GM13977 (cell line): Measurements from ENCODE around the gene ANKRD13A.
A peak's percentile ranks its signal among the peaks of the same experiment; 100 is the strongest.
"Not testable (repeated sequence)": the region's sequence is repeated elsewhere in the genome, so short reads cannot be mapped to it uniquely, and the experiment has no call there.

Source experiments
- DNase-seq: peaks from one replicate; pipeline ENCODE4 v3.0.0; 2012; ENCODE audit warnings: low spot score
- in situ Hi-C: fragments of 300-500 bp; cut with MboI; formaldehyde crosslinking; loops from one replicate; pipeline ENCODE4 v1.12.0; 2022; ENCODE audit warnings: low sequenced_read_pairs, low pct_unique_long_range_greater_than_20kb, mixed read lengths, inconsistent platforms; ENCODE audit not compliant: unreplicated experiment
- TF ChIP-seq, protein P1 (sequence below): IDR thresholded peaks from 2 replicates; pipeline ENCODE4 v1.5.1; 2012; ENCODE audit warnings: mild to moderate bottlenecking, control low read depth; ENCODE audit not compliant: insufficient read depth; ENCODE audit errors: extremely low read depth, missing control alignments

The ANKRD13A gene

DNA sequence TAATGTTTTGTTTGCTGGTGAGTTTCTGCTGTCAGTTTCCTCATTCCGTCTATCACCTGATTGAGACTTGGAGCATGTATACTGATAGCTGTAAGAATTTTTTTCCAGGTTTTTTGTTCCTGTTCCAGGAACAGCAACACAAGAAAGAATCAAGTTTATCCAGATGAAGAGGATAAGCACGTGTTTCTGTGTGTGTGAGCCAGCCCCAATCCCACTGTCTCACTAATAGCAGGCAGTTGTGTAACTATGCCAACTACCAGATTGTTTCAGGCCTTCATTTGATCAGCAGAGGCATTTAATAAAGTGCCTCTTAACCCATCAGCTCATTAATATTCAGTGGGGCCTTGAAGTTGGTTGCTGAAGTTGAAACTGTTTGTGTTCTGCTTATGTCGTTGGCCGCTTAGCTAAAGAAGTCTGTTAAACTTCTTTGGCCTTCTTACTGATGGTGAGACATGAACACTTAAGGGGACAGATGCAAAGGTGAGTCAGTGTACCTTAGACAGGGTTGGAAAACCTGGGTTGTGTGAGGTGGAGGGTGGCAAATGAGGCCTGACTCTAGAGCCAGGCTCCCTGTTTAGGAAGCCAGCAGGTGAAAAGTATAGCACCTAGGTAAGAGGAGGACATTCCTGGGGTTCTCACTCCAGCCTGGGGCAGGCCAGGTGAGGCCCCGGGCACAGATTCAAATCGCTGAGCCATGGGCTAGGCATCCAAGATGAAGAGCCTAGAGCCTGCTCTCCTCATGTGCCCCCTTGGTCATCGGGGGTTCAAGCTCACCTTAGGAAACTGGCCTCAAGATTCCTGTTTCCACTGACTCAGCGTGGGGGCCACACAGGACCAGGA lies 3.7 kb downstream of the ANKRD13A start:
- TF ChIP-seq, protein P1, sequence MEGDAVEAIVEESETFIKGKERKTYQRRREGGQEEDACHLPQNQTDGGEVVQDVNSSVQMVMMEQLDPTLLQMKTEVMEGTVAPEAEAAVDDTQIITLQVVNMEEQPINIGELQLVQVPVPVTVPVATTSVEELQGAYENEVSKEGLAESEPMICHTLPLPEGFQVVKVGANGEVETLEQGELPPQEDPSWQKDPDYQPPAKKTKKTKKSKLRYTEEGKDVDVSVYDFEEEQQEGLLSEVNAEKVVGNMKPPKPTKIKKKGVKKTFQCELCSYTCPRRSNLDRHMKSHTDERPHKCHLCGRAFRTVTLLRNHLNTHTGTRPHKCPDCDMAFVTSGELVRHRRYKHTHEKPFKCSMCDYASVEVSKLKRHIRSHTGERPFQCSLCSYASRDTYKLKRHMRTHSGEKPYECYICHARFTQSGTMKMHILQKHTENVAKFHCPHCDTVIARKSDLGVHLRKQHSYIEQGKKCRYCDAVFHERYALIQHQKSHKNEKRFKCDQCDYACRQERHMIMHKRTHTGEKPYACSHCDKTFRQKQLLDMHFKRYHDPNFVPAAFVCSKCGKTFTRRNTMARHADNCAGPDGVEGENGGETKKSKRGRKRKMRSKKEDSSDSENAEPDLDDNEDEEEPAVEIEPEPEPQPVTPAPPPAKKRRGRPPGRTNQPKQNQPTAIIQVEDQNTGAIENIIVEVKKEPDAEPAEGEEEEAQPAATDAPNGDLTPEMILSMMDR = no peak
- no peak for DNase-seq
- in situ Hi-C loops = no loop called here

DNA sequence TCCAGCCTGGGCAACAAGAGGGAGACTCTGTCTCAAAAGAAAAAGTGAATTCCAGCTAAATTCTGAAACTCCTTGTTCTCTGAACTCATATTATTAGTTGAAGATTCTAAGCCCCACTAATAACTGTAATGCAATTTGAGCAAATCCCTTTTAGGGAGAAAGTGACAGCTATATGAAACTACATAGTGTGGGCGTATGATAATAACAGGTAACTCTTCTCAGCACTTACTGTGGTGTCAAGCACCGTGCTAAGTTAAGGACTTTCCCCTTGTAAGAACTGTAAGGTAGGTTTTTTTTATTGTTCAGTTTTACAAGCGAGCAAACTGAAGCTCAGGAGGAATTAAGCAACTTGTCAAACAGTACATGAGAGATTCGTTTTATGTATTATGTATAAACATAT lies 5.4 kb downstream of the ANKRD13A start:
- TF ChIP-seq, protein P1 = no peak
- peak; percentile 72 for DNase-seq
- in situ Hi-C loops = no loop called here

DNA sequence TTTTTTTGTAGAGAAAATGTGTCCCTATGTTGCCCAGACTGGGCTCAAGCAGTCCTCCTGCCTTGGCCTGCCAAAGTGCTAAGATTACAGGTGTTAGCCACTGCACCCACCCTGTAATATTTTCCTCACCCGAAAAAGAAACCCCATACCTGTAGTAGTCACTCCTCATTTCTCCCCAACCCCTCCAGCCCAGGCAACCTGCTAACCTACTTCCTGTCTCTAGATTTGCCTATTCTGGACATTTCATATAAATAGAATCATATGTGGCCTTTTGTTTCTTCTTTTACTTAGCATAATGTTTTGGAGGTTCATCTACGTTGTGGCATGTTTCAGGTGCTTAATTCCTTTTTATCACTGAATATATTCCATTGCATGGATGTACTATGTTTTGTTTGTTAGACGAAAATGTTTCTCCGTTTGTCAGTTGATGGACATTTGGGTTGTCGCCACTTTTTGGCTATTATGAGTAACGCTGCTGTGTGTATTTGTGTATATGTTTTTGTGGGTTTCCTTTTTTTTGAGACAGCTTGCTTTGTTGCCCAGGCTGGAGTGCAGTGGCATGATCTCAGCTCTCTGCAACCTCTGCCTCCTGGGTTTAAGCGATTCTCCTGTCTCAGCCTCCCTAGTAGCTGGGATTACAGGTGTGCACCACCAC lies 6.2 kb downstream of the ANKRD13A start:
- in situ Hi-C loops = no loop called here
- no peak for DNase-seq
- TF ChIP-seq, protein P1 = no peak

DNA sequence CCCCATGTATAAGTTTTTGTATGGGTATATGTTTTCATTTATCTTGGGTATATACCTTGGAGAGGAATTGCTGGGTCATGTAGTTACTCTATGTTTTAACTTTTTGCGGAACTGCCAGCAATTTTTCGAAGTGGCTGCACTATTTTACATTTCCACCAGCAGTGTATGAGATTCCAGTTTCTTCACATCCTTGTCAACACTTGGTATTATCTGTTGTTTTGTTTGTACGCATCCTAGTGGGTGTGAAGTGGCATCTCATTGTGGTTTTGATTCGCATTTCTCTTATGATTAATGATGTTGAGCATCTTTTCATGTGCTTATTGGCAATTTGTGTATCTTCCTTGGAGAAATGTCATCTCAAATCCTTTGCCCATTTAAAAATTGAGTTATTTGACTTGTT lies 6.9 kb downstream of the ANKRD13A start:
- TF ChIP-seq, protein P1 = no peak
- DNase-seq = no peak
- in situ Hi-C loops = no loop called here

DNA sequence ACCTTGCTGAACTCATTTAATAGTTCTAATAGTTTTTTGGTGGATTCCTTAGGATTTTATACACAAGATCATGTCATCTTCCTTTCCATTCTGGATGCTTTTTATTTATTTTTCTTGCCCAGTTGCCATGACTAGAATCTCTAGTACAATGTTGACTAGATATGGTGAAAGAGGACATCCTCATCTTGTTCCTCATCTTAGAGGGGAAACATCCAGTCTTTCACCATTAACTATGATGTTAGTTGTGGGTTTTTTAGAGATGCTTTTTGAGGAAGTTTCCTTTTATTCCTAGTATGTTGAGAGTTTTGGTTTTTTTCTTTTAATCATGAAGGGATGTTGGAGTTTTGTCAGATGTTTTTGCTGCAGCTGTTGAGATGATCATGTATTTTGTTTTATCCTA lies 8.7 kb downstream of the ANKRD13A start:
- in situ Hi-C loops = no loop called here
- no peak for DNase-seq

DNA sequence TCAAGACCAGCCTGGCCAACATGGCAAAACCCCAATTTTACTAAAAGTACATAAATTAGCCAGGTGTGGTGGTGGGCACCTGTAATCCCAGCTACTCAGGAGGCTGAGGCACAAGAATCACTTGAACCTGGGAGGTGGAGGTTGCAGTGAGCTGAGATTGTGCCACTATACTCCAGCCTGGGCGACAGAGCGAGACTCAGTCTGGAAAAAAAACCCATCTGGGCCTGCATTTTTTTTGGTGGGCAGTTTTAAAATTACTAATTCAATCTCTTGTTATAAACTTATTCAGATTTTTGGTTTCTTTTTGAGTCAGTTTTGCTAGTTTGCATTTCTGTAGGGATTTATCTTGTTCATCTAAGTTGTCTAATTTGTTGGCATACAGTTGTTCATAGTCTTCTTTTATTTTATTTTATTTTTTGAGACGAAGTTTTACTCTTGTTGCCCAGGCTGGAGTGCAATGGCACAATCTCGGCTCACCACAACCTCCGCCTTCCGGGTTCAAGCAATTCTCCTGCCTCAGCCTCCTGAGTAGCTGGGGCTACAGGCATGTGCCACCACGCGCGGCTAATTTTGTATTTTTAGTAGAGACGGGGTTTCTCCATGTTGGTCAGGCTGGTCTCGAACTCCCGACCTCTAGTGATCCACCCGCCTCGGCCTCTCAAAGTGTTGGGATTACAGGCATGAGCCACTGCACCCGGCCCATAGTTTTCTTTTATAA lies 9.6 kb downstream of the ANKRD13A start:
- in situ Hi-C loops = not testable (repeated sequence)

More for the DNA sequence above, 8.7 kb downstream of the ANKRD13A start:
- TF ChIP-seq, protein P1 = no peak

More for the DNA sequence above, 9.6 kb downstream of the ANKRD13A start:
- not testable (repeated sequence) for DNase-seq
